Activated T-helper 2 cell treated with anti-CD3 and anti-CD28 coated beads, Interferon-gamma antibody, Interleukin-2, Interleukin-4, amounts not matched to agents 10 μg/mL and 5 μg/mL and 100 μg/mL, durations not matched to agents 14 hours and 24 hours and 36 hours (primary cell): Measurements from ENCODE around the gene GRAMD1A. TPM values are rescaled to one million over a fixed set of nuclear protein-coding genes. Genes with fewer than 3 reads are reported as not detected.
"Not testable (repeated sequence)": the region's sequence is repeated elsewhere in the genome, so short reads cannot be mapped to it uniquely, and the experiment has no call there.

Experiments
- DNase-seq: peaks from one replicate; pipeline ENCODE4 v3.0.0; 2021; ENCODE audit warnings: low spot score
- H3K27ac Mint-ChIP-seq: one replicate; pipeline ENCODE4 v1.8.0; 2021; ENCODE audit warnings: mixed read lengths
- H3K27me3 Mint-ChIP-seq: one replicate; pipeline ENCODE4 v1.8.0; 2021; ENCODE audit warnings: low read depth, mixed read lengths
- H3K36me3 Mint-ChIP-seq: one replicate; pipeline ENCODE4 v1.8.0; 2021; ENCODE audit warnings: low read depth, mixed read lengths
- H3K4me1 Mint-ChIP-seq: one replicate; pipeline ENCODE4 v1.8.0; 2021; ENCODE audit warnings: low read depth, mixed read lengths
- H3K4me3 Mint-ChIP-seq: one replicate; pipeline ENCODE4 v1.8.0; 2021; ENCODE audit warnings: low read depth, mild to moderate bottlenecking, moderate library complexity, mixed read lengths
- H3K9me3 Mint-ChIP-seq: one replicate; pipeline ENCODE4 v1.8.0; 2021; ENCODE audit warnings: mixed read lengths
- intact Hi-C: fragments of 100-400 bp; cut with micrococcal nuclease; formaldehyde crosslinking; loops from one replicate; pipeline ENCODE4 v1.15.1; 2023
- total RNA-seq: library from RNA; stranded (reverse); gene quantifications from 2 replicates; pipeline ENCODE4 v1.2.3, GENCODE V29; 2022

GRAMD1A gene
- total RNA-seq, 1 donor from 2014 or later, result 260 TPM

GRCh38 chr19:34964598-34964997 lies 35.5 kb upstream of the GRAMD1A start:
- intact Hi-C loops, result loop anchor here (5.0 kb wide), 1 partner anchor 38 kb away; the partner anchor contains the start of gene GRAMD1A
- DNase-seq, result no peak
- Mint-ChIP-seq H3K27me3 (no peaks in the 10 kb centered on the region), H3K4me3 (peak overlapping the region; percentile 71), H3K4me1 (peaks cover 16% of the 10 kb centered on the region), H3K27ac (no peak overlapping the region), H3K36me3 (peaks cover 47% of the 10 kb centered on the region), H3K9me3 (peaks cover 68% of the 10 kb centered on the region)

GRCh38 chr19:34965505-34965904 lies 34.6 kb upstream of the GRAMD1A start:
- H3K4me3 Mint-ChIP-seq, H3K27ac Mint-ChIP-seq, H3K27me3 Mint-ChIP-seq, DNase-seq, intact Hi-C loops: not testable (repeated sequence)
- Mint-ChIP-seq H3K36me3 (peaks cover 38% of the 10 kb centered on the region), H3K9me3 (peaks cover 68% of the 10 kb centered on the region), H3K4me1 (peaks cover 16% of the 10 kb centered on the region)

DNA sequence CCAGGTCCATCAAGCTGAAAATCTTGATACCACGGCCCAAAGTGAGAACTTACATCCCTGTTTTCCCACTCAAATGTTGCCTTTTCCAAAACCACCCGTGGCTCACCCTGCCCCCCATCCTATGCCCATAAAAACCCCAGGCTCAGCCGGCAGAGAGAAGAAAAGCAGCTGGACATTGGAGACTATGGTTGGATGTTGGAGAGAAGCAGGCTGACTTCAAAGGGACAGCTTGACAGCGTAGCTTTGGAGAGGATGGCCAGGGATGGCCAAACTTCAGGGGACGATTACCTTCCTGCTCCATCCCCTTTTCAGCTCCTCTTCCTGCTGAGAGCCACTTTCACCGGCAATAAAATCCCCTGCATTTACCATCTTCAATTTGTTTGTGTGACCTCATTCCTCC lies 32.6 kb upstream of the GRAMD1A start:
- no peaks in the 10 kb centered on the region for H3K27me3 Mint-ChIP-seq
- peaks cover 56% of the 10 kb centered on the region for H3K9me3 Mint-ChIP-seq
- intact Hi-C loops, result no loop called here
- no peak overlapping the region for H3K27ac Mint-ChIP-seq
- peaks cover 17% of the 10 kb centered on the region for H3K36me3 Mint-ChIP-seq
- H3K4me3 Mint-ChIP-seq, result no peak overlapping the region
- no peak for DNase-seq
- peaks cover 8% of the 10 kb centered on the region for H3K4me1 Mint-ChIP-seq

- H3K9me3 Mint-ChIP-seq, result peaks cover 49% of the 10 kb centered on the region
- H3K4me3 Mint-ChIP-seq, result no peak overlapping the region
- no peaks in the 10 kb centered on the region for H3K27me3 Mint-ChIP-seq
- no peak for DNase-seq
- intact Hi-C loops, result no loop called here
- H3K4me1 Mint-ChIP-seq, result peaks cover 6% of the 10 kb centered on the region
- H3K27ac Mint-ChIP-seq, result no peak overlapping the region
- peaks cover 9% of the 10 kb centered on the region for H3K36me3 Mint-ChIP-seq
Observed at GRCh38 chr19:34969721-34970120, 30.4 kb upstream of the GRAMD1A start.

DNA sequence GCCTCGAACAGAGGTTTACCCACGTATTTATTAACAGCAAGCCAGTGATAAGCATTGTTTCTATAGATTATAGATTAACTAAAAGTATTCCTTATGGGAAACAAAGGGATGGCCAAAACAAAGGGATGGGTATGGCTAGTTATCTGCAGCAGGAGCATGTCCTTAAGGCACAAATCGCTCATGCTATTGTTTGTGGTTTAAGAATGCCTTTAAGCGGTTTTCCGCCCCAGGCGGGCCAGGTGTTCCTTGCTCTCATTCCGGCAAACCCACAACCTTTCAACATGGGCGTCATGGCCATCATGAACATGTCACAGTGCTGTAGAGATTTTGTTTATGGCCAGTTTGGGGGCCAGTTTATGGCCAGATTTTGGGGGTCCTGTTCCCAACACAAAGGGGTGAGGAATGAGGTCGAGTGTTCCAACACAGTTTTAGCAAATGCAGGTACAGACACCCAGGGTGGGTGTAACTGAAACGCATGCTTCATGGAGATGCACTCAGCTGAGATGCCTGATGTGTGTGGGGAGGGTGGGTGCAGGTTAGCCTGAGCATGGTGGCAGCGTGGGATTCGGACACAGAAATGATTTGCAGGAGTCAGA lies 29.8 kb upstream of the GRAMD1A start:
- H3K27me3 Mint-ChIP-seq, intact Hi-C loops, H3K27ac Mint-ChIP-seq, H3K4me3 Mint-ChIP-seq, DNase-seq, H3K36me3 Mint-ChIP-seq: not testable (repeated sequence)
- peaks cover 49% of the 10 kb centered on the region for H3K9me3 Mint-ChIP-seq
- H3K4me1 Mint-ChIP-seq, result peaks cover 12% of the 10 kb centered on the region

DNA sequence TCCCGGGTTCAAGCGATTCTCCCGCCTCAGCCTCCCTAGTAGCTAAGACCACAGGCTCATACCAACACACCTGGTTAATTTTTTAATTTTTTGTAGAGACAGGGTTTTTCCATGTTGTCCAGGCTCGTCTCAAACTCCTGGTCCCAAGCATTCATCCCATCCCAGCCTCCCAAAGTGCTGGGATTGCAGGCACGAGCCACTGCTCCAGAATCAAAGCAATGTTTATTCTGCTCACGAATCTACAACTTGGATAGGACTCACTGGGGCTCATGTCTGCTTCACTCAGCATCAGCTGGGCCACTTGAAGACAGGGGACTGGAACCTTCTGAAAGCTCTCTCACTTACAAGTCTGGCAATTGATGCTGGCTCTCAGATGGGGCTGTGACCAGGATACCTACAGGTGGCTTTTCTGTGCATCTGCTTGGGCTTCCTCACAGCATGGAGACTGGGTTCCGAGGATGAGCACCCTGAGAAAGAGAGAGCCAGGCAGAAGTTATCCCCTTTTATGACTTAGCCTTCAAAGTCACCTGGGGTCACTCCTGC lies 27.9 kb upstream of the GRAMD1A start:
- peaks cover 16% of the 10 kb centered on the region for H3K4me1 Mint-ChIP-seq
- no peak for DNase-seq
- intact Hi-C loops, result loop anchor here (2.0 kb wide), 1 partner anchor 19 kb away; no protein-coding TSS in a partner anchor
- peaks cover 45% of the 10 kb centered on the region for H3K9me3 Mint-ChIP-seq
- H3K27me3 Mint-ChIP-seq, result no peaks in the 10 kb centered on the region
- H3K36me3 Mint-ChIP-seq, result peaks cover 9% of the 10 kb centered on the region
- no peak overlapping the region for H3K4me3 Mint-ChIP-seq
- no peak overlapping the region for H3K27ac Mint-ChIP-seq

GRCh38 chr19:34974646-34975045 lies 25.5 kb upstream of the GRAMD1A start:
- Mint-ChIP-seq H3K9me3 (peaks cover 25% of the 10 kb centered on the region), H3K36me3 (no peaks in the 10 kb centered on the region), H3K4me1 (peaks cover 16% of the 10 kb centered on the region), H3K27me3 (no peaks in the 10 kb centered on the region), H3K27ac (no peak overlapping the region), H3K4me3 (no peak overlapping the region)
- intact Hi-C loops, result no loop called here
- DNase-seq, result no peak

GRCh38 chr19:34975056-34975455 lies 25.1 kb upstream of the GRAMD1A start:
- no peak overlapping the region for H3K4me3 Mint-ChIP-seq

DNA sequence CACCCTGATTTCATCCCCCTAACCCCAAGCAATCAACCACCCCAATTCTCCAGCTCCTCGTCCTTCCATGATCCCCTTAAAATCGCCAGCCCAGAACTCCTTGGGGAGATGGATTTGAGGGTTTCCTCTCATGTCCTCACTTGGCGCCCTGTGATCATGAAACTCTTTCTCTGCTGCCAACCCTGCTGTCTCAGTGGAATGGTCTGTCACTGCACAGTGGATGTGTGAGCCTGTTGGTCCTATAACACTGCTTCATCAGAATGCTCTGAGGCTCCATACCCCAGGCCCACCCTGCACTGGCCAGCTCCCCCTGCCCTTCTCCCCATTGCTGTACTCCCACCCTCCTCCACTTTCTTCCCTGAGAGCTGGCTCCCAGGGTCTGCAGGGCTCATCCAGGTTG lies 23.5 kb upstream of the GRAMD1A start:
- H3K4me3 Mint-ChIP-seq, result no peak overlapping the region
- no peak for DNase-seq
- intact Hi-C loops, result no loop called here
- no peak overlapping the region for H3K27ac Mint-ChIP-seq
- no peaks in the 10 kb centered on the region for H3K27me3 Mint-ChIP-seq
- H3K36me3 Mint-ChIP-seq, result no peaks in the 10 kb centered on the region
- H3K9me3 Mint-ChIP-seq, result peaks cover 10% of the 10 kb centered on the region
- peaks cover 16% of the 10 kb centered on the region for H3K4me1 Mint-ChIP-seq

More at GRCh38 chr19:34975056-34975455, 25.1 kb upstream of the GRAMD1A start:
- Mint-ChIP-seq H3K27me3 (no peaks in the 10 kb centered on the region), H3K4me1 (peaks cover 16% of the 10 kb centered on the region), H3K9me3 (peaks cover 21% of the 10 kb centered on the region), H3K27ac (peak overlapping the region; percentile 38), H3K36me3 (no peaks in the 10 kb centered on the region)
- no peak for DNase-seq
- intact Hi-C loops, result no loop called here

DNA sequence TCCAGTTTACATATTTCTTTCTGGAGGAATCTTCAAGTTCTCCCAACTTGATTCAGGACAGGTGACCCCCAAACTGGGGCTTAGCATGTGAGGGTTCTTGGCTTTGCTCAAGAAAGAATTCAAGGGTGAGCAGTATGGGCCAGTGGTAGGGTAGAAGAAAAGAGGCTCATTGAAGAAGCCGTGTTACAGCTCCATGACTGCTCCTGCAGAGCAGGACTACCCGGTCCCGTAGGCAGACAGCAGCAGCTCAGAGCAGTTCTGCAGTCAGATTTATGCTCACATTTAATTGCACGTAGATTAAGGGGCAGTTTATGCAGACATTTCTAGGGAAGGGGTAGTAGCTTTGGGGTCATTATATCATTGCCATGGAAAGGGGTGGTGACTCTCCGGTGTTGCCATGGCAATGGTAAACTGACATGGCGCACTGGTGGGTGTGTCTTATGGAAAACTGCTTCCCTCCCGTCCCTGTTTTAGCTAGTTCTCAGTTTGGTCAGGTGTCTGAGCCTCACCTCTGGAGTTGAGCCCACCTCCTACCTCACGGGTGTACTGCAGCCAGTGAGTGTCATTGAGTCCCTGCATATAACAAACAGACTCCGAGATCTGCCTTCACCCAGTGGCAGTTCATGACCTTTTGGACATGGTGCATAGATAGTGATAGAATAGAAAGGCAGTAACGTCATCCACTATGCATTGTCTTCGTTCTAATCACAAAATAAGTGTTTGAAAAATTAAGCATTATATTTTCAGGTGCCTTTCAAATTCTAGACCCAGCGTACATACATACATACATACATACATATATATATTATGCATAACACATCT lies 20.1 kb upstream of the GRAMD1A start:
- peaks cover 10% of the 10 kb centered on the region for H3K9me3 Mint-ChIP-seq

DNA sequence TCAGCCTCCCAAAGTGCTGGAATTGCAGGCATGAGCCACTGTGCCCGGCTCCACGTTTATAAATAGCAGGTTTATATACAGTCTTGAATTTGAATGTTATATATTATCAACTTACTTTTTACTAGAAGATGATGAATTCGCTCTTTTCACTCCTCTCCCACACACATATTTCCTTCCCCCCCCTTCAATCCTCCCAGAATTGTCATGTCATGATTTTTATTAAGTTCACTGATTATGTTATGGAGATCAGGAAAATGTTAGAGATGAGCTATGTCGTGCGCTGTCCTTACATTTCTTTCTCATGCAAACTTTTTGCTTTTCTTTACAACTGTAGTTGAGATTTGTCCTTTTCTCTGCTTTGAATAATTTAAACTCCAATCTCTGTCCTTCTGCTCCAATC lies 17.8 kb upstream of the GRAMD1A start:
- Mint-ChIP-seq H3K27me3 (peaks cover 4% of the 10 kb centered on the region), H3K4me1 (peaks cover 20% of the 10 kb centered on the region), H3K27ac (no peak overlapping the region), H3K9me3 (peaks cover 3% of the 10 kb centered on the region), H3K4me3 (no peak overlapping the region), H3K36me3 (peaks cover 4% of the 10 kb centered on the region)
- intact Hi-C loops, result no loop called here
- DNase-seq, result no peak

More for the DNA sequence above, 20.1 kb upstream of the GRAMD1A start:
- intact Hi-C loops, result no loop called here
- DNase-seq, result no peak
- no peak overlapping the region for H3K27ac Mint-ChIP-seq
- peaks cover 4% of the 10 kb centered on the region for H3K27me3 Mint-ChIP-seq
- peaks cover under 1% of the 10 kb centered on the region for H3K36me3 Mint-ChIP-seq
- no peak overlapping the region for H3K4me3 Mint-ChIP-seq
- peaks cover 18% of the 10 kb centered on the region for H3K4me1 Mint-ChIP-seq

GRCh38 chr19:34983786-34984185 lies 16.3 kb upstream of the GRAMD1A start:
- H3K4me1 Mint-ChIP-seq, result peaks cover 26% of the 10 kb centered on the region
- peaks cover 4% of the 10 kb centered on the region for H3K36me3 Mint-ChIP-seq
- peaks cover 3% of the 10 kb centered on the region for H3K9me3 Mint-ChIP-seq
- no peak overlapping the region for H3K27ac Mint-ChIP-seq
- peaks cover 4% of the 10 kb centered on the region for H3K27me3 Mint-ChIP-seq
- intact Hi-C loops, result no loop called here
- DNase-seq, result no peak
- H3K4me3 Mint-ChIP-seq, result no peak overlapping the region

GRCh38 chr19:34984287-34984686 lies 15.8 kb upstream of the GRAMD1A start:
- intact Hi-C loops, result no loop called here
- peaks cover 3% of the 10 kb centered on the region for H3K9me3 Mint-ChIP-seq
- DNase-seq, result no peak
- peaks cover 4% of the 10 kb centered on the region for H3K27me3 Mint-ChIP-seq
- peaks cover 4% of the 10 kb centered on the region for H3K36me3 Mint-ChIP-seq
- H3K27ac Mint-ChIP-seq, result no peak overlapping the region
- H3K4me3 Mint-ChIP-seq, result no peak overlapping the region
- peaks cover 31% of the 10 kb centered on the region for H3K4me1 Mint-ChIP-seq
